Heart left ventricle (tissue), 16 donors: ENCODE measurements around the gene FXYD1. TPM values are rescaled to one million over a fixed set of nuclear protein-coding genes. Genes with fewer than 3 reads are reported as not detected.

Experiments
- ATAC-seq, 4 donors: fragments of 200-7000 bp; cut with Tn5 transposase; one replicate each; pipeline ENCODE4 v1.9.1; 2020 to 2022; ENCODE audit warnings: moderate library complexity in 4 of 4, mild to moderate bottlenecking in 3 of 4, moderate number of reproducible peaks in 1 of 4
- DNase-seq, 5 donors: peaks; one replicate each; pipeline ENCODE4 v3.0.0-alpha.2; 2020
- H3K27ac ChIP-seq, 12 donors: fragments of 200-600 bp; sonication (generic) in 4 of 12; one replicate each; pipeline versions ENCODE4 v1.5.0 to v1.8.0; 2016 to 2022; ENCODE audit warnings: mild to moderate bottlenecking in 2 of 12
- H3K27me3 ChIP-seq, 9 donors: fragments of 200-600 bp; sonication (generic) in 2 of 9; one replicate each; pipeline versions ENCODE4 v1.5.1 to v1.8.0; 2016 to 2022; ENCODE audit warnings: mild to moderate bottlenecking in 3 of 9
- H3K36me3 ChIP-seq, 9 donors: fragments of 200-600 bp; sonication (generic) in 2 of 9; one replicate each; pipeline versions ENCODE4 v1.5.0 to v1.8.0; 2018 to 2022; ENCODE audit warnings: mild to moderate bottlenecking in 2 of 9
- H3K4me1 ChIP-seq, 12 donors: fragments of 200-600 bp; sonication (generic) in 4 of 12; one replicate each; pipeline versions ENCODE4 v1.5.0 to v1.8.0; 2016 to 2022; ENCODE audit warnings: mild to moderate bottlenecking in 3 of 12
- H3K4me3 ChIP-seq, 12 donors: fragments of 200-600 bp; sonication (generic) in 4 of 12; one replicate each; pipeline versions ENCODE4 v1.5.0 to v1.8.0; 2017 to 2022; ENCODE audit warnings: mild to moderate bottlenecking in 9 of 12, moderate library complexity in 4 of 12
- H3K9me3 ChIP-seq, 12 donors: fragments of 200-600 bp; sonication (generic) in 4 of 12; one replicate each; pipeline versions ENCODE4 v1.5.0 to v1.8.0; 2016 to 2022; ENCODE audit warnings: mild to moderate bottlenecking in 1 of 12
- POLR2A ChIP-seq, 2 donors: fragments of 450-650 bp; IDR thresholded peaks; one replicate each; pipeline ENCODE4 v1.6.1; 2017; ENCODE audit warnings: antibody characterized with exemption in 2 of 2, mild to moderate bottlenecking in 2 of 2, moderate library complexity in 2 of 2
- WGBS, 4 donors: extraction: QIAGEN DNeasy Blood & Tissue Kit in 2 of 4; methylation state at CpG; one replicate each; pipeline versions ENCODE4 v1.1.5 to v1.1.7; 2013 to 2018; 5-methylcytosine and 5-hydroxymethylcytosine counted together
- intact Hi-C, 10 donors: fragments of 100-400 bp; cut with DNase I; formaldehyde crosslinking; loops; one replicate each; pipeline versions ENCODE4 v1.11.1 to v1.14.2; 2022
- polyA plus RNA-seq, 2 donors: library from polyadenylated mRNA; stranded (reverse); fragments of 200-250 nt; gene quantifications; one replicate each; pipeline ENCODE4 v1.2.3, GENCODE V29; 2013
- total RNA-seq, 9 donors: library from RNA; depleted of rRNA in 2 of 9; stranded (reverse); fragments of >200 nt in 2 of 9; fragmentation: NEBNext Ultra II Directional in 3 of 9; extraction: Animal tissue kit (Norgen Biotek cat#: 25700) in 3 of 9; gene quantifications; one replicate each; pipeline versions ENCODE4 v1.1.0 to v1.2.4, GENCODE V29; 2016 to 2023
- TF ChIP-seq, protein P1 (sequence below), 12 donors: fragments of 200-600 bp; sonication (generic) in 4 of 12; IDR thresholded peaks; one replicate each; pipeline versions ENCODE4 v1.5.0 to v1.8.0; 2018 to 2022; ENCODE audit warnings: antibody characterized with exemption in 12 of 12, mild to moderate bottlenecking in 5 of 12
- donor health status: ischemic (EF 13 %, LVEDD 7.1; RV severe dilation, severe dysfunction).
- donor health status: healthy with polysubstance abuse.
- donor health status: DM: no; HTN: yes; CAD: no.
- donor health status: DM: no; HTN: no; CAD: no.
- donor health status: ischemic (EF 25% LVEDD 6.9; RV normal size, moderate dysfunction).
- donor health status: ischemic (EF 25% LVEDD 5.7; RV mildly dilated, moderate dysfunction).
- donor health status: healthy.
- donor health status: DM: yes; HTN: yes; CAD: no.
- donor health status: ischemic (EF 35%, LVEDD 5.7; RV mildly dilated, moderate dysfunction).
- donor health status: nonischemic (EF 11% LVEDD 7.7; RV severe dilation, severe dysfunction).
- donor health status: DM: yes; HTN: yes; CAD: no.
- donor health status: PGD.
- donor health status: ischemic (EF 29% LVEDD 5.4; RV normal size, mild dysfunction).
- donor health status: nonischemic (EF 23%, LVEDD 6.1; RV moderate dilation, normal function).

The FXYD1 gene
- total and polyA plus RNA-seq, 11 donors, result 129 to 631 (median 412) TPM

DNA sequence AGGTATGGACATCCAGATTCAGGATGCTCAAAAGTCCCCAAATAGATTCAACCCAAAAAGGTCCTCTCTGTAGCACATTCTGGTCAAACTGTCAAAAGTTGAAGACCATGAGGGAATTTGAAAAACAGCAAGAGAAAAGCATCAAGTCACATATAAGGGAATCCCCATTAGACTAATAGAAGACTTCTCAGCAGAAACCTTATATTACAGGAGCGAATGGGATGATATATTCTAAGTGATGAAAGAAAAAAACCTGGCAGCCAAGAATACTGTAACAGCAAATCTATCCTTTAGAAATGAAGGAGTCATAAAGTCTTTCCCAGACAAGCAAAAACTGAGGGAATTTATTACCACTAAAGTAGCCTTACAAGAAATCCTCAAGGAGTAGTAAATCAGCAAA lies 45.6 kb downstream of the FXYD1 start:
- 83 to 93% (median 89%) methylated on average over 1 of the region's 1 CpG for WGBS, 4 donors
- intact Hi-C loops, result no loop called here
- H3K27ac ChIP-seq, result no peak overlapping the region
- H3K4me3 ChIP-seq, result no peak overlapping the region
- no peak for DNase-seq
- peaks cover 0 to 17% (median 3%) of the 10 kb centered on the region in 12 donors for H3K9me3 ChIP-seq
- no peaks in the 10 kb centered on the region for H3K4me1 ChIP-seq
- H3K27me3 ChIP-seq, result no peaks in the 10 kb centered on the region
- ATAC-seq, result no peak
- H3K36me3 ChIP-seq, result no peaks in the 10 kb centered on the region
- TF ChIP-seq, protein P1, sequence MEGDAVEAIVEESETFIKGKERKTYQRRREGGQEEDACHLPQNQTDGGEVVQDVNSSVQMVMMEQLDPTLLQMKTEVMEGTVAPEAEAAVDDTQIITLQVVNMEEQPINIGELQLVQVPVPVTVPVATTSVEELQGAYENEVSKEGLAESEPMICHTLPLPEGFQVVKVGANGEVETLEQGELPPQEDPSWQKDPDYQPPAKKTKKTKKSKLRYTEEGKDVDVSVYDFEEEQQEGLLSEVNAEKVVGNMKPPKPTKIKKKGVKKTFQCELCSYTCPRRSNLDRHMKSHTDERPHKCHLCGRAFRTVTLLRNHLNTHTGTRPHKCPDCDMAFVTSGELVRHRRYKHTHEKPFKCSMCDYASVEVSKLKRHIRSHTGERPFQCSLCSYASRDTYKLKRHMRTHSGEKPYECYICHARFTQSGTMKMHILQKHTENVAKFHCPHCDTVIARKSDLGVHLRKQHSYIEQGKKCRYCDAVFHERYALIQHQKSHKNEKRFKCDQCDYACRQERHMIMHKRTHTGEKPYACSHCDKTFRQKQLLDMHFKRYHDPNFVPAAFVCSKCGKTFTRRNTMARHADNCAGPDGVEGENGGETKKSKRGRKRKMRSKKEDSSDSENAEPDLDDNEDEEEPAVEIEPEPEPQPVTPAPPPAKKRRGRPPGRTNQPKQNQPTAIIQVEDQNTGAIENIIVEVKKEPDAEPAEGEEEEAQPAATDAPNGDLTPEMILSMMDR (IDR thresholded peaks at IDR 0.05), result no peak
- TF ChIP-seq POLR2A (IDR thresholded peaks at IDR 0.05), result no peak

DNA sequence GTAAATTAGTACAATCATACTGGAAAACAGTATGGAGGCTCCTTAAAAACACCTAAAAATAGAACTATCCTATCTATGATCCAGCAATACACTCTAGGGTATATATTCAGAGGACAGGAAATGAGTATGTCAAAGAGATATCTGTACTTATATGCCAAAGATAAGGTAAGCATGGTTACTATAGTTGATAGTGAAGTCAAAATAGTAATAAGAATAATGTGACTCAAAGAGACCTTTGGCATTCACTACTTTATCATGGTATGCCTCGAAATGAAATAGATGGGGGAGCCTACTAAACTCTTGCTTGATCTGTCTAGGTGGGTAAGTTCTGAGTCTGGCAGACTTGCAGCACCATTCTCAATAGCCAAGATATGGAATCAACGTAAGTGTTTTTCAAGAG lies 46.3 kb downstream of the FXYD1 start:
- Histone ChIP-seq H3K4me1 (no peaks in the 10 kb centered on the region), H3K4me3 (no peak overlapping the region), H3K27me3 (no peaks in the 10 kb centered on the region), H3K27ac (no peak overlapping the region), H3K9me3 (peaks cover 0 to 17% (median 3%) of the 10 kb centered on the region in 12 donors), H3K36me3 (no peaks in the 10 kb centered on the region)
- intact Hi-C loops, result no loop called here
- no peak for DNase-seq
- no peak for TF ChIP-seq POLR2A (IDR thresholded peaks at IDR 0.05)
- TF ChIP-seq, protein P1 (IDR thresholded peaks at IDR 0.05), result no peak
- no peak for ATAC-seq
- 75 to 79% (median 76%) methylated on average over 2 of the region's 2 CpGs for WGBS, 4 donors

Other genes with a start within 250 kb of the FXYD1 start
- gene ZNF30, start 211.9 kb upstream of the FXYD1 start, total RNA-seq, result 10 to 100 TPM in 1 of 9 donors, 1 to 10 TPM in 7, under 1 TPM in 1; 0.95 to 13.4 (median 2.8) TPM
- 1 to 10 TPM; 1.8 TPM for gene ZNF30, start 211.9 kb upstream of the FXYD1 start, polyA plus RNA-seq
- 1 to 10 TPM; 2.7 to 8.2 (median 4.2) TPM for gene ZNF792, start 174.6 kb upstream of the FXYD1 start, total RNA-seq
- gene ZNF792, start 174.6 kb upstream of the FXYD1 start, polyA plus RNA-seq, result 1 to 10 TPM; 1.3 to 2.2 TPM
- 10 to 100 TPM; 21.8 to 64.5 (median 29.0) TPM for gene GRAMD1A, start 138.5 kb upstream of the FXYD1 start, total RNA-seq
- gene GRAMD1A, start 138.5 kb upstream of the FXYD1 start, polyA plus RNA-seq, result 10 to 100 TPM; 31.3 to 36.3 TPM
- gene SCN1B, start 108.4 kb upstream of the FXYD1 start, total RNA-seq, result 10 to 100 TPM; 22.1 to 68.3 (median 32.4) TPM
- 10 to 100 TPM; 19.7 to 64.4 TPM for gene SCN1B, start 108.4 kb upstream of the FXYD1 start, polyA plus RNA-seq
- 10 to 100 TPM in 1 of 9 donors, 1 to 10 TPM in 8; 1.1 to 13.4 (median 3.3) TPM for gene HPN, start 97.1 kb upstream of the FXYD1 start, total RNA-seq
- gene HPN, start 97.1 kb upstream of the FXYD1 start, polyA plus RNA-seq, result 1 to 10 TPM in 1 of 2 donors, under 1 TPM in 1; 0.80 to 1.4 TPM
- 1 to 10 TPM in 2 of 9 donors, under 1 TPM in 4, not detected in 3; 0.37 to 2.5 (median 0.80) TPM for gene FXYD3, start 23.0 kb upstream of the FXYD1 start, total RNA-seq
- 1 to 10 TPM in 1 of 2 donors, under 1 TPM in 1; 0.98 to 1.1 TPM for gene FXYD3, start 23.0 kb upstream of the FXYD1 start, polyA plus RNA-seq
- gene LGI4, start 3.8 kb upstream of the FXYD1 start, total RNA-seq, result 10 to 100 TPM in 3 of 9 donors, 1 to 10 TPM in 6; 2.2 to 15.1 (median 6.0) TPM
- 10 to 100 TPM in 1 of 2 donors, 1 to 10 TPM in 1; 4.2 to 14.2 TPM for gene LGI4, start 3.8 kb upstream of the FXYD1 start, polyA plus RNA-seq
- under 1 TPM in 3 of 9 donors, not detected in 6; 0.21 to 0.52 (median 0.28) TPM for gene FXYD7, start 4.4 kb downstream of the FXYD1 start, total RNA-seq
- not detected for gene FXYD7, start 4.4 kb downstream of the FXYD1 start, polyA plus RNA-seq
- 10 to 100 TPM; 15.3 to 87.9 (median 19.5) TPM for gene FXYD5, start 15.9 kb downstream of the FXYD1 start, total RNA-seq
- gene FXYD5, start 15.9 kb downstream of the FXYD1 start, polyA plus RNA-seq, result 10 to 100 TPM; 31.0 to 59.2 TPM
- gene FAM187B, start 89.9 kb downstream of the FXYD1 start, total RNA-seq, result not detected
- under 1 TPM in 1 of 2 donors, not detected in 1; 0.06 TPM for gene FAM187B, start 89.9 kb downstream of the FXYD1 start, polyA plus RNA-seq
- 1 to 10 TPM; 2.8 to 9.0 (median 5.3) TPM for gene LSR, start 110.2 kb downstream of the FXYD1 start, total RNA-seq
- gene LSR, start 110.2 kb downstream of the FXYD1 start, polyA plus RNA-seq, result 10 to 100 TPM in 1 of 2 donors, 1 to 10 TPM in 1; 4.8 to 10.5 TPM
- gene USF2, start 130.1 kb downstream of the FXYD1 start, total RNA-seq, result 100 to 1,000 TPM; 138 to 201 (median 159) TPM
- gene USF2, start 130.1 kb downstream of the FXYD1 start, polyA plus RNA-seq, result 100 to 1,000 TPM; 134 to 251 TPM
- gene HAMP, start 143.7 kb downstream of the FXYD1 start, total RNA-seq, result 1 to 10 TPM in 2 of 9 donors, under 1 TPM in 2, not detected in 5; 0.19 to 2.4 (median 1.1) TPM
- 10 to 100 TPM in 1 of 2 donors, not detected in 1; 22.0 TPM for gene HAMP, start 143.7 kb downstream of the FXYD1 start, polyA plus RNA-seq
- gene MAG, start 153.3 kb downstream of the FXYD1 start, total RNA-seq, result under 1 TPM in 1 of 9 donors, not detected in 8; 0.72 TPM
- under 1 TPM in 1 of 2 donors, not detected in 1; 0.30 TPM for gene MAG, start 153.3 kb downstream of the FXYD1 start, polyA plus RNA-seq
- 1 to 10 TPM in 5 of 9 donors, under 1 TPM in 2, not detected in 2; 0.20 to 3.3 (median 1.2) TPM for gene CD22, start 190.4 kb downstream of the FXYD1 start, total RNA-seq
- under 1 TPM; 0.11 to 0.36 TPM for gene CD22, start 190.4 kb downstream of the FXYD1 start, polyA plus RNA-seq
- not detected for gene FFAR1, start 209.1 kb downstream of the FXYD1 start, total RNA-seq
- gene FFAR1, start 209.1 kb downstream of the FXYD1 start, polyA plus RNA-seq, result not detected
- gene FFAR3, start 219.6 kb downstream of the FXYD1 start, total RNA-seq, result under 1 TPM in 1 of 9 donors, not detected in 8; 0.96 TPM
- gene FFAR3, start 219.6 kb downstream of the FXYD1 start, polyA plus RNA-seq, result under 1 TPM; 0.11 to 0.15 TPM
- gene GPR42, start 232.2 kb downstream of the FXYD1 start, total RNA-seq, result not detected
- gene GPR42, start 232.2 kb downstream of the FXYD1 start, polyA plus RNA-seq, result not detected